ENCODE data around the gene COX14. TPM values are rescaled to one million over a fixed set of nuclear protein-coding genes. Genes with fewer than 3 reads are reported as not detected.

COX14 gene
- total and polyA plus RNA-seq, 10 of the 15 experiments (the other 5 are each of a cell fraction or from before 2014, with no cell fraction given): 44.6 to 361 (median 120) TPM

GRCh38 chr12:50102646-50103309 lies 9.3 kb upstream of the COX14 start:
- BruUV-seq (replicated peaks): no TSS peak
- ChIA-PET POLR2A (interaction anchor here (0.6 kb wide), 1 partner anchor 11 kb away, joined by 4 read pairs; no protein-coding TSS in a partner anchor), CTCF (interaction anchor here (0.8 to 4.5 kb wide), 8 partner anchors 9 to 232 kb away, joined by 3 to 40 read pairs (median 4); partner anchors contain the start of gene COX14), RAD21 (ENCODE audit: unreplicated experiment) (interaction anchor here (0.6 to 2.1 kb wide), 2 partner anchors 9 to 13 kb away, joined by 3 to 7 read pairs; partner anchors contain the start of gene COX14), SMC1A (ENCODE audit: uncharacterized antibody, unreplicated experiment) (interaction anchor here (0.8 to 1.5 kb wide), 4 partner anchors 7 to 15 kb away, joined by 3 to 8 read pairs (median 5); partner anchors contain the start of gene COX14)
- FAIRE-seq (no peak), DNase-seq (ENCODE audit: low read depth, low spot score) (no peak), ATAC-seq (peak; percentile 76)
- Histone ChIP-seq H3K9me3 (replicated peaks; ENCODE audit: control insufficient read depth, insufficient read depth, low read length) (no peaks in the 10 kb centered on the region), H3K27me3 (replicated peaks in 1 of 2; ENCODE audit: control insufficient read depth in 2 of 2, insufficient read depth in 2 of 2, low read length in 1 of 2) (no peaks in the 10 kb centered on the region), H3K4me2 (ENCODE audit: control insufficient read depth, insufficient read depth) (no peak overlapping the region), H4K20me1 (ENCODE audit: control insufficient read depth, insufficient read depth) (no peaks in the 10 kb centered on the region), H3K4me1 (ENCODE audit: control insufficient read depth, insufficient read depth, low read length) (no peaks in the 10 kb centered on the region), H3K9ac (ENCODE audit: control insufficient read depth, insufficient read depth, low read length) (no peak overlapping the region), H3K4me3 (no peak overlapping the region), H3K36me3 (ENCODE audit: control insufficient read depth in 2 of 2, insufficient read depth in 2 of 2, low read length in 1 of 2) (peaks cover 15 to 16% of the 10 kb centered on the region in 2 experiments), H2AFZ (ENCODE audit: control insufficient read depth, low read depth, low read length) (no peak overlapping the region), H3K79me2 (ENCODE audit: control insufficient read depth, insufficient read depth, low read length) (no peaks in the 10 kb centered on the region), H3K27ac (ENCODE audit: control insufficient read depth, insufficient read depth) (no peak overlapping the region)
- 46% methylated on average over 8 of the region's 8 CpGs for WGBS (ENCODE audit: insufficient coverage, insufficient replicate concordance, low lambda C conversion rate, missing lambda C conversion rate)
- TF ChIP-seq CREB1 (IDR thresholded peaks at IDR 0.05; ENCODE audit: low read depth): no peak
- peak; percentile 38; the same call in 1 of the 2 replicates for TF ChIP-seq SPI1 (IDR thresholded peaks at IDR 0.05; ENCODE audit: borderline replicate concordance, insufficient read depth, low read depth, low read length)
- TF ChIP-seq POLR2A (IDR thresholded peaks at IDR 0.05; ENCODE audit: low read depth, low read length): peak; percentile 59
- no peak for TF ChIP-seq JUND (IDR thresholded peaks at IDR 0.05; ENCODE audit: low read depth, low read length)
- TF ChIP-seq MYB (IDR thresholded peaks at IDR 0.05; ENCODE audit: borderline replicate concordance, low read depth, low read length): no peak
- no peak for TF ChIP-seq DPF2 (IDR thresholded peaks at IDR 0.05)
- TF ChIP-seq TARDBP (IDR thresholded peaks at IDR 0.05; ENCODE audit: borderline replicate concordance): no peak
- intact Hi-C loops (cut with micrococcal nuclease; ENCODE audit: unreplicated experiment): no loop called here
- in situ Hi-C loops (cut with MboI): no loop called here

- peak; percentile 9; the same call in 2 of the 3 replicates for ATAC-seq
- H4K20me1 ChIP-seq (ENCODE audit: control insufficient read depth, insufficient read depth): no peaks in the 10 kb centered on the region
- no TSS peak for BruUV-seq (replicated peaks)
- no peak overlapping the region for H3K9ac ChIP-seq (ENCODE audit: control insufficient read depth, insufficient read depth, low read length)
- WGBS (ENCODE audit: insufficient coverage, insufficient replicate concordance, low lambda C conversion rate, missing lambda C conversion rate): 75% methylated on average over 2 of the region's 2 CpGs
- H3K4me1 ChIP-seq (ENCODE audit: control insufficient read depth, insufficient read depth, low read length): no peaks in the 10 kb centered on the region
- CTCF ChIA-PET: interaction anchor here (0.8 to 4.5 kb wide), 5 partner anchors 9 to 233 kb away, joined by 3 to 40 read pairs (median 4); partner anchors contain the start of gene COX14
- no peaks in the 10 kb centered on the region for H3K79me2 ChIP-seq (ENCODE audit: control insufficient read depth, insufficient read depth, low read length)
- POLR2A ChIA-PET: no interaction called here
- SMC1A ChIA-PET (ENCODE audit: uncharacterized antibody, unreplicated experiment): interaction anchor here (0.9 to 1.5 kb wide), 2 partner anchors 9 to 72 kb away, joined by 4 to 7 read pairs; partner anchors contain the start of gene COX14
- no peak overlapping the region for H3K27ac ChIP-seq (ENCODE audit: control insufficient read depth, insufficient read depth)
- no peak for FAIRE-seq
- no peak overlapping the region for H3K4me3 ChIP-seq
- peaks cover 12 to 15% of the 10 kb centered on the region in 2 experiments for H3K36me3 ChIP-seq (ENCODE audit: control insufficient read depth in 2 of 2, insufficient read depth in 2 of 2, low read length in 1 of 2)
- no peak overlapping the region for H3K4me2 ChIP-seq (ENCODE audit: control insufficient read depth, insufficient read depth)
- DNase-seq (ENCODE audit: low read depth, low spot score): no peak
- in situ Hi-C loops (cut with MboI) (no loop called here), intact Hi-C loops (cut with micrococcal nuclease; ENCODE audit: unreplicated experiment) (no loop called here)
- TF ChIP-seq SMC3 (IDR thresholded peaks at IDR 0.05; ENCODE audit: borderline replicate concordance, low read length) (no peak), YBX1 (IDR thresholded peaks at IDR 0.05) (no peak), CHD4 (IDR thresholded peaks at IDR 0.05) (no peak), JUND (IDR thresholded peaks at IDR 0.05; ENCODE audit: low read depth, low read length) (no peak), CHD1 (IDR thresholded peaks at IDR 0.05; ENCODE audit: low read depth, low read length) (no peak), NFIC (IDR thresholded peaks at IDR 0.05; ENCODE audit: low read depth, low read length) (no peak), ZNF217 (IDR thresholded peaks at IDR 0.05) (no peak), SMARCA5 (IDR thresholded peaks at IDR 0.05) (no peak), SKIL (IDR thresholded peaks at IDR 0.05; ENCODE audit: low read depth, poor library complexity, severe bottlenecking) (no peak), CREM (IDR thresholded peaks at IDR 0.05; ENCODE audit: low read depth) (no peak), MYB (IDR thresholded peaks at IDR 0.05; ENCODE audit: borderline replicate concordance, low read depth, low read length) (no peak), CBX3 (IDR thresholded peaks at IDR 0.05; ENCODE audit: borderline replicate concordance, low read depth) (no peak)
- RAD21 ChIA-PET (ENCODE audit: unreplicated experiment): interaction anchor here (0.6 to 2.1 kb wide), 2 partner anchors 8 to 14 kb away, joined by 3 to 7 read pairs; partner anchors contain the start of gene COX14
- H3K9me3 ChIP-seq (replicated peaks; ENCODE audit: control insufficient read depth, insufficient read depth, low read length): no peaks in the 10 kb centered on the region
- H2AFZ ChIP-seq (ENCODE audit: control insufficient read depth, low read depth, low read length): no peak overlapping the region
- no peaks in the 10 kb centered on the region for H3K27me3 ChIP-seq (replicated peaks in 1 of 2; ENCODE audit: control insufficient read depth in 2 of 2, insufficient read depth in 2 of 2, low read length in 1 of 2)
Observed at GRCh38 chr12:50103351-50103750, 8.7 kb upstream of the COX14 start.
